OCI-M2 (cell line): Measurements from ENCODE around the gene THSD1.
"Not testable (repeated sequence)": the region's sequence is repeated elsewhere in the genome, so short reads cannot be mapped to it uniquely, and the experiment has no call there.

Source experiments
- DNase-seq: peaks from one replicate; lab custom pipeline; 2025; ENCODE audit not compliant: unreplicated experiment; lab: John Stamatoyannopoulos, UW

The THSD1 gene

GRCh38 chr13:52412128-52412527 is 6.2 kb upstream of the THSD1 start:
- DNase-seq = no peak

GRCh38 chr13:52411629-52412028 is 5.7 kb upstream of the THSD1 start:
- DNase-seq = no peak

GRCh38 chr13:52408071-52408658 is 2.2 kb upstream of the THSD1 start:
- not testable (repeated sequence) for DNase-seq

- DNase-seq = not testable (repeated sequence)
Observed at GRCh38 chr13:52407436-52407835, 1.5 kb upstream of the THSD1 start.

- DNase-seq = no peak
Observed at GRCh38 chr13:52406629-52407028, 657 bp upstream of the THSD1 start.

GRCh38 chr13:52405369-52405766 is 604 bp downstream of the THSD1 start:
- DNase-seq = no peak

- DNase-seq = no peak
Observed at GRCh38 chr13:52399708-52400107, 6.3 kb downstream of the THSD1 start.

GRCh38 chr13:52399046-52399445 is 6.9 kb downstream of the THSD1 start:
- DNase-seq = no peak

GRCh38 chr13:52395704-52396103 is 10.3 kb downstream of the THSD1 start:
- no peak for DNase-seq

- no peak for DNase-seq
Observed at GRCh38 chr13:52394586-52394985, 11.4 kb downstream of the THSD1 start.

- no peak for DNase-seq
Observed at GRCh38 chr13:52393572-52394357, 12.2 kb downstream of the THSD1 start.

GRCh38 chr13:52387721-52388120 is 18.3 kb downstream of the THSD1 start:
- DNase-seq = no peak

- no peak for DNase-seq
Observed at GRCh38 chr13:52385870-52386269, 20.1 kb downstream of the THSD1 start.

GRCh38 chr13:52383366-52383765 is 22.6 kb downstream of the THSD1 start:
- no peak for DNase-seq

GRCh38 chr13:52378312-52378711 is 27.7 kb downstream of the THSD1 start:
- no peak for DNase-seq

GRCh38 chr13:52377898-52378297 is 28.1 kb downstream of the THSD1 start:
- DNase-seq = no peak

GRCh38 chr13:52374873-52375411 is 31.0 kb downstream of the THSD1 start:
- DNase-seq = no peak

GRCh38 chr13:52374389-52374788 is 31.6 kb downstream of the THSD1 start:
- DNase-seq = no peak

- DNase-seq = not testable (repeated sequence)
Observed at GRCh38 chr13:52373277-52373676, 32.7 kb downstream of the THSD1 start.

- no peak for DNase-seq
Observed at GRCh38 chr13:52371736-52372247, 34.2 kb downstream of the THSD1 start.

GRCh38 chr13:52366291-52366690 is 39.7 kb downstream of the THSD1 start:
- no peak for DNase-seq
